ENCODE data around the gene TMEFF1.
"Not testable (repeated sequence)": the region's sequence is repeated elsewhere in the genome, so short reads cannot be mapped to it uniquely, and the experiment has no call there.

Gene TMEFF1

DNA sequence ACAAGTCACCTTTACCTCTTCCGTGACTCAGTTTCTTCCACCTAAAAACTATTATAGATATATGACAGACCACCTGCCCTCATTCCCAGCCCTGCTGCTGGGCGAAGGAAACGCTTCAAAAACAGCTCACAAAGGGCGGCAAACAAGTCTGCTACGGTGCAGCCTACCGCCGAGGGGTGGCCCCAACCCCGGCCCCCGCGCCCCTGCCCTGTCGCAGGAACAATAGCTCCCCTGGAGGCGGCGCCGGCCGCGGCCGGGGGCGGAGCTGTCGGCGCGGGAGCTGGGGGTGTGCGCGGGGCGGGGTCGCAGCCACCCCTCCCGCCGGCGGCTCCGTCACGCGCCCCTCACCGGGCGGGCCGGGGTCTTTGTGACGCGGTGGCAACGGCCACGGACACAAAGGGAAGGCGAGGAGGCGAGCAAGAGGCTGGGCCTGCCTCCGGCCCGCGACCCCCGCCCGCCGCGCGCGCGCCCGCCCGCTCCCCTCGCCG is at the start of gene TMEFF1:
Gene TMEFF1 (plus strand): TSS at position 362 of the 488 bp plus-strand sequence. CDS start 396 bp downstream, outside the sequence.
- DNase-seq, result peak; percentile 53

DNA sequence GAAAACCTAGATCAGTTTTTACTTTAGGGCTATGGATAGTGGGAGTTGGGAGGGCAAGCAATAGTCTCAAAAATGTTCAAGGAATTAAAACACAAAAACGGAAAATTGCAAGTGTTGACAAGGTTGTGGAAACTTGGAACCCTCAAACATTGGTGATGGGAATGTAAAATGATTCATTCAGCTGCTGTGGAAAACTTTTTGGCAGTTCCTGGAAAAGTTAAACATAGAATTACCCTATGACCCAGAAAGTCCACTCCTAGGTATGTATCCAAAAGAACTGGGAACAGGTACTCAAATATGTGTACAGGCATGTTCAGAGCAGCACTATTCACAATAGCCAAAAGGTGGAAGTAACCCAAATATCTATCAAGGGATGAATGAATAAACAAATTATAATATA is 47.2 kb upstream of the TMEFF1 start:
- no peak for DNase-seq

DNA sequence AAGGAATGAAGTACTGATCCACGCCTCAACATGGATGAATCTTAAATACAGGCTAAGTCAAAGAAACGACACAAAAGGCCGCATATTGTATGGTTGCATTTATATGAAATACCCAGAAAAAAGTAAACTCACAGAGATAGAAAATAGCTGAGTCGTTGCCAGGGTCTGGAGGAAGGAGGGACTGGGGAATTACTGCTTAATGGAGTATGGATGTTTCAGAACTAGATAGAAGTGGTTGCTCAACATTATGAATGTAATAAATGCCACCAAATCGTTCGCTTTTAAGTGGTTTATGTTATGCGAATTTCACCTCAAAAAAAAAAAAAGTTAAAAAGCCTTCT is 46.8 kb upstream of the TMEFF1 start:
- DNase-seq, result peak; percentile 42

DNA sequence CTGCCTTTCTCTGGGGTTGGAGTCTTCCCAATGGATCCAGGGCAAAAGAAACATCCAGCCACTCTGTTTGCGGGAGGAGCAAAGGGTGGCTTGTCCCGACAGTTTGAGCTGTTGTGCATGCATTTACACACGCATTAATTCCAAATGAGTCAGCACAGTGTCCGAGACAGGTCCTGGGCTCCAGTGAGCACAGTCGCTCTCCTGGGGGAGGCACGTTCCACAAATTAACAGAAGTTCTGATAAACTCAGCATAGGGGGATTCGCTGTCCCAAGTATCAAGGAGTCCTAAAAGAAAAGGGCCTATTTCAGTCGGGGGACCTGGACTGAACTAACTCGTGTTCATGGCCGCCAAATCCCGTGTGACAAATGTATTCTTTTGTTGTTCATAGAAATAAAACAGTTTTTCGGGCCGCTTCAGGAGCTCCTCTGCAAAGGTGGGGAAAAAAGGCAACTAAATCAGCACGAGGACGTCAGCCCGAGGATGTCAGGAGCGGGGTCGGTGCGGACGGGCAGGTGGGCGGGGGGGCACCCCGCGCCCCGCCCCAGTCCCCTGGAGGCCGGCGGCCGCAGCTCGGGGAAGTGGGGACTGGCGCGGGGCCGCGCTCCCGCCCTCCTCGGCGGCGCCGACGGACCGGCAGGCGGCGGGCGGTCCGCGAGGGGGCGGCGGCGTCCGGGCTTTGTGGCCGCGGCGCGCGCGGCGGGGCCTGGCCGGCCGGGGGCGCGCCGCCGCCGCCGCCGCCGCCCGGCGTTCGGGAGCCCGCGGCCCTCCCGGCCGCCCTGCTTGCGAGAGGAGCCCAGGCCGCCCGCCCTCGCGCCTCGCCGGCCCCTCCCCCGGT is 46.2 kb upstream of the TMEFF1 start, which contains the start of gene MSANTD3:
Gene MSANTD3 (plus strand): TSS at position 614 of the 836 bp plus-strand sequence. CDS start 14,796 bp downstream, outside the sequence.
- DNase-seq, result peak; percentile 75

GRCh38 chr9:100427366-100428263 is 45.3 kb upstream of the TMEFF1 start:
- peak; percentile 76 for DNase-seq

- DNase-seq, result no peak
Measured at GRCh38 chr9:100428871-100429654, 43.9 kb upstream of the TMEFF1 start.

- no peak for DNase-seq
Measured at GRCh38 chr9:100430286-100430940, 42.5 kb upstream of the TMEFF1 start.

DNA sequence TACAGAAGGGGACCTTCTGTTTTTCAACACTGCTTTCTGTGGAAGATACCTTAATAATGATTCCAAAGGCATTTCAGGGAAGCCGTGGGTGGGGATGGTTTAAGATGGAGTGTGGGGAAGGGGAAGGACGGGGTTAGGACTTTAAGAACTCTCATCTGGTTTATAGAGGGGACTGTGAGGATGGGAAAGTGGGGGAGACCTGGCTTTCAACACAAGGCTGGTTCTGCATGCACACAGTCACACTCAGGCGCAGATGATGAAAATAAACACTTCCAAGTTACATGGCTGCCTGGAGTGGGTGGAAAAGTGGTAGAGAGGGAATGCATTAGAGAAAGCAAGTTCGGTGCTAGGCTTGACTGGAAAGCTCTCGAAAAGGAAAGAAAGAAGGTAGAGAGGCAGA is 41.1 kb upstream of the TMEFF1 start:
- DNase-seq, result no peak

GRCh38 chr9:100432736-100433135 is 40.2 kb upstream of the TMEFF1 start:
- DNase-seq, result no peak

GRCh38 chr9:100436571-100436970 is 36.4 kb upstream of the TMEFF1 start:
- no peak for DNase-seq

DNA sequence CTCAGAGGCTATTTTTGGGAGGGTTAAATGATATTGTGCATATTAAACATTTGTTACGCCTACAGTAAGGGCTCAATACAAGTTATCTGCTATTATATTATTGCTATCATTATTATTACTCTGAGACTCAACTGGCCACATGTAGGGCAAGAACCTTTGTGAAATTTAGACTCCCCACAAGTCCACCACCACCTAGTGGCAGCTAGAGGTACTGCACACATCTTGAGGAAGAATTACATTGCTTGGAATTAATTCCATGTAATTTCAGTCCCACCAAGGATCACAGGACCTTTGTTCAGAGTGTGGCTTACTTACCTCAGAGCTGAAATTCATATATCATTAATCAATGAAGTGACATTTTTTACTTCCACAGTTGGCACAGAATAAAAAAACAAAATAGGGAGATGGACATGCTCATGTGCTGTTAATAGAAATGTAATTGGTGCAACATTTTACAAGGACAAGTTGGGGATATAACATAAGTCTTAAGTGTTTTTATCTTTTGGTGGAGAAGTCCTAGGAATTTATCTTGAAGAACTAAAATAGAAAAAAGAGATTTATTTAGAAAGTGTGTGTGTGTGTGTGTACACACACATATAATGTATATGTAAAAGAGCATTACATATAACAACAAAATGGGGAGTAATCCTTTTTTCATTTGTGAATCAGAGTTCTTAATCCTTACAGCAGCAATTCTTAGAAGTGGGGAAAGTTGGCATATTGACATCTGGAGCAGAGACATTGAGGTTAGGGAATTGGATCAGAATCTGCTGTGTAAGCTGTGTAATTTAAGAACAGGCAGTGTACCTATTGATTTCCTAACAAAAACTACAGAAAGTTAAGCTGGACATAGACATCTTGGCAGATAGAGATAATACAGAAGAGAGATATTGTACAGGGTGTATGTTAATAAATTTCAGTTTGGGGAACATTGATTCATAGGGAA is 34.8 kb upstream of the TMEFF1 start:
- DNase-seq, result peak; percentile 86

- no peak for DNase-seq
Measured at GRCh38 chr9:100440071-100440470, 32.9 kb upstream of the TMEFF1 start.

DNA sequence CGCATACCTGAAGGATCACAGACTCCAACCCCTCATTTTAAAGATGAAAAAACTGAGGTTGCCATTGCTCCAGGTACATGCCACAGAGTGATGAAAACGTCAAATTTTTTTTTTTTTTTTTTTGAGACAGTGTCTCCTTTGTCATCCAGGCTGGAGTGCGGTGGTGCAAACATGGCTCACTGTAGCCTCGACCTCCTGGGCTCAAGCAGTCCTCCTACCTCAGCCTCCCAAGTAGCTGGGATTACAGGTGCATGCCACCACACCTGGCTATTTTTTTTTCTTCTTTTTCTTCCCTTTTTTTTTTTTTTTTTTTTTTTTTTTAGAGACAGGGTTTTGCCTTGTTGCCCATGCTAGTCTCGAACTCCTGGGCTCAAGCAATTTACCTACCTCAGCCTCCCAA is 32.5 kb upstream of the TMEFF1 start:
- not testable (repeated sequence) for DNase-seq

DNA sequence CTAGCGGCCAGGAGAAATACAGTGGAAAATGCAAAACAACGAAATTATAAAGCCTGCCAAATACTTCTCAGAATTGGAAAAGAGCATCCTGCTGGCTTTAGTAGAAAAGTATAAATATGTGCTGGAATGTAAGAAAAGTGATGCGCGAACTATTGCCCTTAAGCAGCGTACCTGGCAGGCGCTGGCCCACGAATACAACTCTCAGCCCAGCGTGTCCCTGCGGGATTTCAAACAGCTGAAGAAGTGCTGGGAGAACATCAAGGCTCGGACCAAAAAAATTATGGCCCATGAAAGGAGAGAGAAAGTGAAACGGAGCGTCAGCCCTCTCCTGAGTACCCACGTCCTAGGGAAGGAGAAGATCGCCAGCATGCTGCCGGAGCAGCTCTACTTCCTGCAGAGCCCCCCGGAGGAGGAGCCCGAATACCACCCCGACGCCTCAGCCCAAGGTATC is 31.0 kb upstream of the TMEFF1 start:
- no peak for DNase-seq

GRCh38 chr9:100443781-100444768 is 28.9 kb upstream of the TMEFF1 start:
- no peak for DNase-seq

DNA sequence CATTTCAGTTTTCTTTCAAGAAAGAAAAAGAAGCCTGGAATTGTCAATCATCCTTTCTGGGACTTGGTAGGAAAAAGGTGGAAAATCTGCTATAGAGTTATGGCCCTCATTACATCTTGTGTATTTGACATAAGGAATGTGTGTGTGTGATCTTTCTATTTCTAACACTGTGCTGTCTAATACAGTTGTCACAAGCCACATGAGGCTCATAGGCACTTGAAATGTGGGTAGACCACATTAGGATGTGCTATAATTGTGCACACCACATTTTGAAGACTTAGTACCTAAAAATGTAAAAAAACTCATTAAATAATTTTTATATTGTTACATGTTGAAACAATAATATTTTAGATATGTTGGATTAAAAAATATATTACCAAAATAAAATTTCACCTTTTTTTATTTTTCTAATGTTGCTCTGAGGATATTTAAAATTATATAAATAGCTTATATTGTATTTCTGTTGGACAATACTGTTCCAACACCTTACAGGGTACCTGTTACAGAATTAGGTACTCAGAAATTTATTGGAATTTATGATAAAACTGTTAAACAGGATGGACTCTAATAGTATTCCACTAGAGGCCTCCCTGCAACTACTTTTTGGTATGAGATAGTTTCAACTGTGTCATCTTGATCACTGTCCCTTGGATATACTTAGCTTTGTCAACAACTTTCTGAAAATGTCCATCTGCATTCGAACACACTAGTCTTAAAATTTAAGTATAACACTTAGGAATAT is 27.6 kb upstream of the TMEFF1 start:
- DNase-seq, result no peak

- DNase-seq, result no peak
Measured at GRCh38 chr9:100445903-100446549, 26.9 kb upstream of the TMEFF1 start.

DNA sequence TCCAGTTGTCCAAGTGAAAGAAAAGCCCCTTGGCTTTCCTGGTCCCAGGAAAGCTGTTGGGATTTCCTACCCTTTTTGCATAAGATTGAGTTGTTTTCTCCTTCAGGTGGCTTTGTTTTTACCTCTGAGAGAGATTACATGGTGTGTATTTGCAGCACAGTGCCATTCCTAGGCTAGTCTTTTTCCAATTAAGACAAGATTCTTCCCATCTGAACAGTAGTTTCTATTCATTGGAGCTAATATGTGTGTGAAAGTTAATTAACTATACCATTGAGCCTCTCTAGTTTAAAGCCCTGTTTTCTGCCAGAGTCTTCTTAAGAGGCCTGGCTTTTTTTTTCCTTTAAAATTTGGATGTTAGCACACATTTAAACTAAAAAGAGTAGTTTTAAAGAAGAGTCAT is 25.9 kb upstream of the TMEFF1 start:
- DNase-seq, result no peak
